ENCODE measurements around the gene AGTR1.

DNA sequence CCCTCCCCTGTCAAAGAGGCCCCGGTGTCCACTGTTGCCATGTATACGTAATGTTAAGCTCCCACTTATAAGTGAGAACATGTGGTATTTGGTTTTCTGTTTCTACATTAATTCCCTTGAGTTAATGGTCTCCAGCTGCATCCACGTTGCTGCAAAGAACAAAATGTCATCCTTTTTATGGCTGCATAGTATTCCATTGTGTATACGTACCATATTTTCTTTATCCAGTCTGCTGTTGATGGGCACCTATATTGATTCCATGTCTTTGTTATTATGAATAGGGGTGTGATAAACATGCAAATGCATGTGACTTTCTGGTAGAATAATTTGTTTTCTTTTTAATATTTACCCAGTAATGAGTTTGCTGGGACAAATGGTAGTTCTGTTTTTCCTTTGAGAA lies 43.3 kb upstream of the AGTR1 start:
- TF ChIP-seq, protein P1, sequence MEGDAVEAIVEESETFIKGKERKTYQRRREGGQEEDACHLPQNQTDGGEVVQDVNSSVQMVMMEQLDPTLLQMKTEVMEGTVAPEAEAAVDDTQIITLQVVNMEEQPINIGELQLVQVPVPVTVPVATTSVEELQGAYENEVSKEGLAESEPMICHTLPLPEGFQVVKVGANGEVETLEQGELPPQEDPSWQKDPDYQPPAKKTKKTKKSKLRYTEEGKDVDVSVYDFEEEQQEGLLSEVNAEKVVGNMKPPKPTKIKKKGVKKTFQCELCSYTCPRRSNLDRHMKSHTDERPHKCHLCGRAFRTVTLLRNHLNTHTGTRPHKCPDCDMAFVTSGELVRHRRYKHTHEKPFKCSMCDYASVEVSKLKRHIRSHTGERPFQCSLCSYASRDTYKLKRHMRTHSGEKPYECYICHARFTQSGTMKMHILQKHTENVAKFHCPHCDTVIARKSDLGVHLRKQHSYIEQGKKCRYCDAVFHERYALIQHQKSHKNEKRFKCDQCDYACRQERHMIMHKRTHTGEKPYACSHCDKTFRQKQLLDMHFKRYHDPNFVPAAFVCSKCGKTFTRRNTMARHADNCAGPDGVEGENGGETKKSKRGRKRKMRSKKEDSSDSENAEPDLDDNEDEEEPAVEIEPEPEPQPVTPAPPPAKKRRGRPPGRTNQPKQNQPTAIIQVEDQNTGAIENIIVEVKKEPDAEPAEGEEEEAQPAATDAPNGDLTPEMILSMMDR (optimal IDR thresholded peaks at IDR 0.05 in 1 of 3, IDR thresholded peaks at IDR 0.05 in 1 of 3, conservative IDR thresholded peaks at IDR 0.05 in 1 of 3; ENCODE audit: extremely low read depth in 1 of 3, insufficient read depth in 2 of 3, low read length in 3 of 3) = no peak
- no peak for TF ChIP-seq EZH2 (IDR thresholded peaks at IDR 0.05; ENCODE audit: low read length)
